ENCODE data around the gene CCM2. TPM values are rescaled to one million over a fixed set of nuclear protein-coding genes. Genes with fewer than 3 reads are reported as not detected.

CCM2 gene
- total RNA-seq, 1 donor from 2014 or later = 62.0 TPM

- H3K4me1 Mint-ChIP-seq (ENCODE audit: low read depth, unreplicated experiment) = peaks cover 10% of the 10 kb centered on the region
These were observed 1.8 kb downstream of the CCM2 start for GRCh38 chr7:45001826-45002225.

GRCh38 chr7:45003789-45004188, 3.8 kb downstream of the CCM2 start:
- H3K36me3 Mint-ChIP-seq (ENCODE audit: low read depth, unreplicated experiment) = peaks cover 6% of the 10 kb centered on the region
- FAIRE-seq (no peak), DNase-seq (ENCODE audit: low read depth) (no peak)
- no peaks in the 10 kb centered on the region for H3K9me3 Mint-ChIP-seq (ENCODE audit: unreplicated experiment)
- no peak overlapping the region for H3K4me3 Mint-ChIP-seq (ENCODE audit: unreplicated experiment)
- H3K27ac ChIP-seq (ENCODE audit: low read depth, low read length) = no peak overlapping the region
- H4K20me1 ChIP-seq (ENCODE audit: insufficient read depth, low read length) = peaks cover 59% of the 10 kb centered on the region
- peaks cover 81% of the 10 kb centered on the region for H3K79me2 ChIP-seq (ENCODE audit: insufficient read depth, low read length)
- H3K4me1 Mint-ChIP-seq (ENCODE audit: low read depth, unreplicated experiment) = peaks cover 10% of the 10 kb centered on the region
- no peaks in the 10 kb centered on the region for H3K27me3 Mint-ChIP-seq (ENCODE audit: low read depth, unreplicated experiment)
- no peak overlapping the region for H3K9ac ChIP-seq (ENCODE audit: low read length)
- H3K4me1 ChIP-seq (ENCODE audit: insufficient read depth, low read length) = peaks cover 8% of the 10 kb centered on the region
- no peak overlapping the region for H3K4me3 ChIP-seq (ENCODE audit: insufficient read depth, low read depth, low read length)
- no peaks in the 10 kb centered on the region for H3K27me3 ChIP-seq (ENCODE audit: insufficient read depth, low read length)
- H3K36me3 ChIP-seq (ENCODE audit: insufficient read depth, low read length) = no peaks in the 10 kb centered on the region
- no peaks in the 10 kb centered on the region for H3K9me3 ChIP-seq (ENCODE audit: insufficient read depth, low read depth, low read length)
- no peak overlapping the region for H3K27ac Mint-ChIP-seq (ENCODE audit: unreplicated experiment)
- no peak overlapping the region for H2AFZ ChIP-seq (ENCODE audit: low read depth, low read length)
- TF ChIP-seq CTCF (IDR thresholded peaks at IDR 0.05; ENCODE audit: insufficient read depth, low read depth, low read length) (no peak), EZH2 (IDR thresholded peaks at IDR 0.05; ENCODE audit: insufficient read depth, low read length) (no peak)
- no peak overlapping the region for H3K4me2 ChIP-seq (ENCODE audit: low read length)

More at GRCh38 chr7:45001826-45002225, 1.8 kb downstream of the CCM2 start:
- no peaks in the 10 kb centered on the region for H3K27me3 ChIP-seq (ENCODE audit: insufficient read depth, low read length)
- no peak overlapping the region for H3K27ac Mint-ChIP-seq (ENCODE audit: unreplicated experiment)
- peak overlapping the region; percentile 95 for H3K4me2 ChIP-seq (ENCODE audit: low read length)
- peaks cover 48% of the 10 kb centered on the region for H4K20me1 ChIP-seq (ENCODE audit: insufficient read depth, low read length)
- no peak overlapping the region for H2AFZ ChIP-seq (ENCODE audit: low read depth, low read length)
- H3K9me3 Mint-ChIP-seq (ENCODE audit: unreplicated experiment) = no peaks in the 10 kb centered on the region
- no peak for DNase-seq (ENCODE audit: low read depth)
- FAIRE-seq = no peak
- no peaks in the 10 kb centered on the region for H3K27me3 Mint-ChIP-seq (ENCODE audit: low read depth, unreplicated experiment)
- peak overlapping the region; percentile 93 for H3K4me3 ChIP-seq (ENCODE audit: insufficient read depth, low read depth, low read length)
- no peak overlapping the region for H3K27ac ChIP-seq (ENCODE audit: low read depth, low read length)
- H3K36me3 ChIP-seq (ENCODE audit: insufficient read depth, low read length) = no peaks in the 10 kb centered on the region
- H3K4me1 ChIP-seq (ENCODE audit: insufficient read depth, low read length) = peaks cover 8% of the 10 kb centered on the region
- no peaks in the 10 kb centered on the region for H3K36me3 Mint-ChIP-seq (ENCODE audit: low read depth, unreplicated experiment)
- H3K9ac ChIP-seq (ENCODE audit: low read length) = no peak overlapping the region
- TF ChIP-seq CTCF (IDR thresholded peaks at IDR 0.05; ENCODE audit: insufficient read depth, low read depth, low read length) (no peak), EZH2 (IDR thresholded peaks at IDR 0.05; ENCODE audit: insufficient read depth, low read length) (no peak)
- peak overlapping the region; percentile 88 for H3K4me3 Mint-ChIP-seq (ENCODE audit: unreplicated experiment)
- H3K79me2 ChIP-seq (ENCODE audit: insufficient read depth, low read length) = peaks cover 63% of the 10 kb centered on the region
- H3K9me3 ChIP-seq (ENCODE audit: insufficient read depth, low read depth, low read length) = no peaks in the 10 kb centered on the region

GRCh38 chr7:45007106-45007505, 7.1 kb downstream of the CCM2 start:
- no peak overlapping the region for H3K27ac Mint-ChIP-seq (ENCODE audit: unreplicated experiment)
- DNase-seq (ENCODE audit: low read depth) = no peak

More at GRCh38 chr7:45007106-45007505, 7.1 kb downstream of the CCM2 start:
- Histone ChIP-seq H3K4me1 (ENCODE audit: insufficient read depth, low read length) (no peaks in the 10 kb centered on the region), H3K4me2 (ENCODE audit: low read length) (no peak overlapping the region), H3K9ac (ENCODE audit: low read length) (no peak overlapping the region), H3K36me3 (ENCODE audit: insufficient read depth, low read length) (no peaks in the 10 kb centered on the region), H3K4me3 (ENCODE audit: insufficient read depth, low read depth, low read length) (no peak overlapping the region), H3K9me3 (ENCODE audit: insufficient read depth, low read depth, low read length) (no peaks in the 10 kb centered on the region), H3K27ac (ENCODE audit: low read depth, low read length) (no peak overlapping the region), H3K79me2 (ENCODE audit: insufficient read depth, low read length) (peaks cover 90% of the 10 kb centered on the region), H3K27me3 (ENCODE audit: insufficient read depth, low read length) (no peaks in the 10 kb centered on the region), H2AFZ (ENCODE audit: low read depth, low read length) (no peak overlapping the region), H4K20me1 (ENCODE audit: insufficient read depth, low read length) (peaks cover 64% of the 10 kb centered on the region)
- peaks cover under 1% of the 10 kb centered on the region for H3K4me1 Mint-ChIP-seq (ENCODE audit: low read depth, unreplicated experiment)
- FAIRE-seq = no peak
- no peak overlapping the region for H3K4me3 Mint-ChIP-seq (ENCODE audit: unreplicated experiment)
- H3K9me3 Mint-ChIP-seq (ENCODE audit: unreplicated experiment) = no peaks in the 10 kb centered on the region
- H3K36me3 Mint-ChIP-seq (ENCODE audit: low read depth, unreplicated experiment) = peaks cover 9% of the 10 kb centered on the region
- no peak for TF ChIP-seq CTCF (IDR thresholded peaks at IDR 0.05; ENCODE audit: insufficient read depth, low read depth, low read length)
- TF ChIP-seq EZH2 (IDR thresholded peaks at IDR 0.05; ENCODE audit: insufficient read depth, low read length) = no peak
- no peaks in the 10 kb centered on the region for H3K27me3 Mint-ChIP-seq (ENCODE audit: low read depth, unreplicated experiment)

Measured in astrocyte (in vitro differentiated cells and primary cell).